KMS-11 (cell line): Measurements from ENCODE around the gene TMEM108.

ENCODE experiments used
- H2AFZ ChIP-seq: fragments of 200-600 bp; sonication (generic); 2 replicates; pipeline ENCODE4 v1.6.1; 2016; ENCODE audit warnings: antibody characterized with exemption, mixed run types, low read depth
- H3K27ac ChIP-seq: fragments of 200-600 bp; sonication (generic); 2 replicates; pipeline ENCODE4 v1.6.1; 2016; ENCODE audit warnings: mild to moderate bottlenecking, mixed run types
- H3K27me3 ChIP-seq: fragments of 200-600 bp; sonication (generic); 2 replicates; pipeline ENCODE4 v1.6.1; 2017; ENCODE audit warnings: mild to moderate bottlenecking, low read depth, mixed run types, moderate library complexity; ENCODE audit not compliant: insufficient read depth
- H3K36me3 ChIP-seq: fragments of 200-600 bp; sonication (generic); 2 replicates; pipeline ENCODE4 v1.6.1; 2017; ENCODE audit warnings: mild to moderate bottlenecking, mixed run types; ENCODE audit not compliant: insufficient read depth
- H3K4me1 ChIP-seq: fragments of 200-600 bp; sonication (generic); 2 replicates; pipeline ENCODE4 v1.6.1; 2016; ENCODE audit warnings: mild to moderate bottlenecking, low read depth, mixed run types; ENCODE audit not compliant: poor library complexity, severe bottlenecking
- H3K4me2 ChIP-seq: fragments of 200-600 bp; sonication (generic); 2 replicates; pipeline ENCODE4 v1.7.0; 2016; ENCODE audit warnings: mild to moderate bottlenecking, mixed run types
- H3K4me3 ChIP-seq: fragments of 200-600 bp; sonication (generic); IDR thresholded peaks from 2 replicates; pipeline ENCODE4 v1.6.1; 2017; ENCODE audit warnings: low read depth, low read length, mixed read lengths; ENCODE audit not compliant: insufficient read depth
- H3K79me2 ChIP-seq: fragments of 200-600 bp; sonication (generic); 2 replicates; pipeline ENCODE4 v1.6.1; 2016; ENCODE audit warnings: low read depth, mixed run types; ENCODE audit not compliant: insufficient read depth
- H3K9ac ChIP-seq: fragments of 200-600 bp; sonication (generic); 2 replicates; pipeline ENCODE4 v1.6.1; 2016; ENCODE audit warnings: mild to moderate bottlenecking, mixed run types
- H4K20me1 ChIP-seq: fragments of 200-600 bp; sonication (generic); 2 replicates; pipeline ENCODE4 v1.6.1; 2016; ENCODE audit warnings: mild to moderate bottlenecking, mixed run types; ENCODE audit not compliant: insufficient read depth
- CTCF ChIP-seq: fragments of 200-600 bp; sonication (generic); conservative IDR thresholded peaks from 2 replicates; pipeline ENCODE4 v1.6.1; 2017; ENCODE audit warnings: low read depth, mild to moderate bottlenecking, antibody characterized with exemption, low read length, moderate library complexity, mixed read lengths

Gene TMEM108

GRCh38 chr3:133249490-133249889, 211.3 kb downstream of the TMEM108 start:
- no peaks in the 10 kb centered on the region for H3K27me3 ChIP-seq
- no peak overlapping the region for H2AFZ ChIP-seq
- H3K4me3 ChIP-seq: no peak overlapping the region
- H4K20me1 ChIP-seq: no peaks in the 10 kb centered on the region
- no peaks in the 10 kb centered on the region for H3K4me1 ChIP-seq
- no peak overlapping the region for H3K4me2 ChIP-seq
- H3K79me2 ChIP-seq: no peaks in the 10 kb centered on the region
- H3K36me3 ChIP-seq: no peaks in the 10 kb centered on the region
- TF ChIP-seq CTCF: no peak
- H3K27ac ChIP-seq: no peak overlapping the region
- no peak overlapping the region for H3K9ac ChIP-seq

DNA sequence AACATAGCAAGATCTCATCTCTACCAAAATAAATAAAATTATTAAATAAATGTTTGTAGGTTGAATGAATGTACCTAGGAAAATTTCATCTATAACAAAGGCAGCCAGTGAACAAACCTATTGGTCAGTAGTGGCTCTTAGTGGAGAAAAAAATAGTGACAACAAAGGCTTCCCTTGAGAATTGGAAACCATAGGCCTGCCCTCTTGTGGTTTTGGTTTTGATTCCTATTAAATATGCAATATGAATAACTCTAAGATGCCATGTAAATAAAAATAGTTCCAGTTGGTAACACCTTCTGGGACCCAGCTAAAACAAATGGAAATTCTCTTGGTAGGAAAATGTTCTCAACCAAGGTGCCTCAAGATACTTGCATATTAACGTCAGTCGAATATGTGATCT, 216.0 kb downstream of the TMEM108 start:
- H3K4me2 ChIP-seq: no peak overlapping the region
- H3K4me3 ChIP-seq: no peak overlapping the region
- no peak overlapping the region for H3K9ac ChIP-seq
- H3K4me1 ChIP-seq: peaks cover 14% of the 10 kb centered on the region
- no peaks in the 10 kb centered on the region for H4K20me1 ChIP-seq
- no peak overlapping the region for H3K27ac ChIP-seq
- no peaks in the 10 kb centered on the region for H3K36me3 ChIP-seq
- H3K27me3 ChIP-seq: no peaks in the 10 kb centered on the region
- H3K79me2 ChIP-seq: no peaks in the 10 kb centered on the region
- no peak for TF ChIP-seq CTCF
- no peak overlapping the region for H2AFZ ChIP-seq

DNA sequence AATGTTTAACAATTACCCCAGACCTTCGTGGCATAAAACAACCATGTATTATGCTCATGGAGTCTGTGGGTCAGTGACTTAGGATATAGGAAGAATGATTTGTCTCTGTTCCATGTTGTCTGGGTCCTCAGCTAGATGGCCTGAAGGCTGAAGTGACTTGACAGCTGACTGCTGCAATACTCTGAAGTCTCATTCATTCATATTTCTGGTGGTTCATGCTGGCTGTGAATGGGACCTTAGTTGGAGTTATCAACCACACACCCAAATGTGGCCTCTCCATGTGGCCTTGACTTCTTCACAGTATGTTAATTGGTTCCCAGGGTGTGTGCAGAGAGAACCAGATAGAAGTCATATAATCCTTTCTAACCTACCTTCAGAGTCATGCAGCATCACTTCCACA, 216.5 kb downstream of the TMEM108 start:
- Histone ChIP-seq H2AFZ (no peak overlapping the region), H3K36me3 (no peaks in the 10 kb centered on the region), H3K27ac (no peak overlapping the region), H3K27me3 (no peaks in the 10 kb centered on the region), H3K4me3 (no peak overlapping the region), H3K79me2 (no peaks in the 10 kb centered on the region), H3K4me2 (no peak overlapping the region), H4K20me1 (no peaks in the 10 kb centered on the region), H3K4me1 (peaks cover 14% of the 10 kb centered on the region), H3K9ac (no peak overlapping the region)
- TF ChIP-seq CTCF: no peak

- H3K36me3 ChIP-seq: no peaks in the 10 kb centered on the region
- no peak overlapping the region for H3K27ac ChIP-seq
- H3K4me2 ChIP-seq: peak overlapping the region; percentile 22
- TF ChIP-seq CTCF: no peak
- H3K79me2 ChIP-seq: no peaks in the 10 kb centered on the region
- no peak overlapping the region for H3K9ac ChIP-seq
- H4K20me1 ChIP-seq: no peaks in the 10 kb centered on the region
- no peaks in the 10 kb centered on the region for H3K27me3 ChIP-seq
- peaks cover 14% of the 10 kb centered on the region for H3K4me1 ChIP-seq
- no peak overlapping the region for H3K4me3 ChIP-seq
- peak overlapping the region; percentile 16; the same call in 1 of the 2 replicates for H2AFZ ChIP-seq
These were observed 218.7 kb downstream of the TMEM108 start for GRCh38 chr3:133256787-133257483.
